Amniotic stem cell (primary cell): ENCODE measurements around the gene ERCC2.
"Not testable (repeated sequence)": the region's sequence is repeated elsewhere in the genome, so short reads cannot be mapped to it uniquely, and the experiment has no call there.

ENCODE experiments used
- DNase-seq: peaks from one replicate; lab custom pipeline; 2025; lab: John Stamatoyannopoulos, UW

ERCC2 gene

DNA sequence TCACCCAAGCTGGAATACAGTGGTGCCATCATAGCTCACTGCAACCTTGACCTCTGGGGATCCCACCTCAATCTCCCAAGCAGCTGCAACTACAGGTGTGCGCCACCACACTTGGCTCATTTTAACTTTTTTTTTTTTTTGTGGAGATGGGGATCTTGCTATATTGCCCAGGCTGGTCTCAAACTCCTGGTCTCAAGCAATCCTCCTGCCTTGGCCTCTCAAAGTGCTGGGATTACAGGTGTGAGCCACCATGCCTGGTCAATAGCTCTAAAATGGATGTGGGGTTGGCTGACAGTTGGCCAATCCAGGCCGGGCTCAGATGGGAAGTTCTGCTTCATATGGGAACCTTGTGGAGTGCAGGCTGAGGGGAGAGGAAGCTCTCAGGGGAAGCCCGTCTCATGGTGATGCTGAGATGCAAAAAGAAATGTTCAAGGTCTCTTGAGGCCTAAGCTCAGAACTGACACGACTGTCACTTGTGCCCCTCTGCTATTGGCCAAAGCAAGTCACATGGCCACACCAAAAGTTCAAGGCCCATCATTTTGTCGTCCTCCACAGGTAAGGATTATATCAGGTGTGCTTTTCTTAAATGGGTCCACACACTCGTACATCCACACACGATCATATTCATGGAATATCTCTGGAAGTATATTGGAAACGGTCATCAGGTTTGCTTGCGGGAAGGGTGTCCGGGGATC is 36.6 kb downstream of the ERCC2 start:
- no peak for DNase-seq

DNA sequence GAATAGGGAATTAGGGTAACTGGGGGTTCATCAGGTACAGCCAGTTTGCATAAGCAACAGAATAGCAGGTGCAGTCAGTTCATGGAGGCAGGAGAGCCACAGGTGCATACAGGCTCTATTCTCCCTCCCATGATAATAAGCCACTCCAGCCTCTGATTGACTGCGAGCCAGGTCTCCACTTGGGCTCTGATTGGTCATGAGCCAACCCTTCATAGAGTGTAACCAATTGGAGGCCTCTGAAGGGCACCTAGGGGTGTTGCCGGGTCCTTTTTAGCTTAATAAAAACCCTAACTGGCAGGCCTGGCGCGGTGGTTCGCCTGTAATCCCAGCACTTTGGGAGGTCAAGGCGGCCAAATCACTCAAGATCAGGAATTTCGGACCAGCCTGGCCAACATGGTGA is 39.0 kb downstream of the ERCC2 start:
- no peak for DNase-seq

DNA sequence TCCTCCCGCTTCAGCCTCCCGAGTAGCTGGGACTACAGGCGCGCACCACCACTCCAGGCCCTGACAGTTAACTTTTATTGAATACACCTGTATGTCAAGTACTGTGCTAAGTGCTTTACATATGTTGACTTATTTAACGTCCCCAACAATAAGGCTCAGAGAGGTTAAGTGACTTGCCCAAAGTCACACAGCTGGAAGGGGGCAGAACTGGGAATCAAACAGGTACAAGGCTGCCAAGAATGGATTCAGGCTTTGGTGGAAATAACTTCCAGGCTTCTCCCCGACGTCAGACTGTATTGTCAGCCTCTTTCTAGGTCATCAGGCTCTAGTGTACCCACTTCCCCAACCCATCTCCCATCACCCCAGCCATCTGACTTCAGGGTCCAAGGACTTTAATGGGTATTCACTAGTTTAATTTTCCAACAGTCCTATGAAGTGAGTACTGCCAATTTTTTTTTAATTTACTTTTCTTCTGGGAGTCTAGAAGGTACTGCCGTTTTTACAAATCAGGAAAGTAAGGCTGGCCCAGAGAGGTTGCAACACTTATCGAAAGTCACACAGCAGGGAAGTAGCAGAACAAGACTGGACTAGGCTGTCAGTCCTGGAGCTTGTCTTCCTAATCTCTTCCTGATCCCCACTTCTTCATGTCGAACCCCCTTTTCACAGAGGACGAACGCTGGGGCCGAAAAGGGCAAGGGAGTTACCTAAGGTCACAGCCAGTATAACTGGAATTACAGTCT is 42.8 kb downstream of the ERCC2 start:
- DNase-seq: no peak

DNA sequence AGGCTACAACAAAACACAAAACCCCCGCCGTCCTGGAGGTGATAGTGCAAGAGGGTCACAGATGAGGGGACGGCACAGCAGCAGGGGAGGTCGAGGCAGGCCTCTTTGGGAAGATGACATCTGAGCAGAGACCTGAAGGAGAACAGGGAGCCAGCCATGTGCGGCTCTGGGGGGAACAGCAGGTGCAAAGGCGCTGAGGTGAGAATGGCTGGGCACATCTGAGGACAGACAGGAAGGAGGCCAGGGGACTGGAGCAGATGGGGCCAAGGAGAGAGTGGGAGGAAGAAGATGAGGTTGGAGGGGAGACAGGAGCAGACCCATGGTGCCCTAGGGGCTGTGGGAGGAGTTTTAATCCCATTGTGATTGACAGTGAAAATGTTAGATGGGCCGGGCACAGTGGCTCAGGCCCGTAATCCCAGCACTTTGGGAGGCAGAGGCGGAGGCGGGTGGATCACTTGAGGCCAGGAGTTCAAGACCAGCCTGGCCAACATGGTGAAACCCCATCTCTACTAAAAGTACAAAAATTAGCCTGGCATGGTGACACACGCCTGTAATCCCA is 45.9 kb downstream of the ERCC2 start:
- no peak for DNase-seq

DNA sequence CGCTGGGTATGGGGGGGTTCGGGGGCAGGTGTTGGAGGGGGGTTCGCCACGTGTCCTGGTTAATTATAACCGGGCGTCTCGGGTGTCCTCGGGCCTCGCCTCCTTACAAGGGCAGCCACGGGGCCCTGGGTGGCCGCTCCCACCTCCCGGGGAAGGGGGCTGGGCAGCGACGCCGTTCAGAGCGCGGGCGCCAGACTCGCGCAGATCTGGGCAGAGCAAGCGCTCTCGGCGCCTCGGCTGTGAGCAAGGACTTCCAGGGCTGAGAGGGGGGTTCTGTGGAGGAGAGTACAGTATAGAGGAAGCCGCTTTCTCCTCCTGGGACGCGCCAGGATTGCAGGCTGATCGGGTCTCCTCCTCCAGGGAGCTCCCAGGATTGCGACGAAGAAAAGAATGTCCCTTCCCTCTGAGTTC is 46.7 kb downstream of the ERCC2 start:
- DNase-seq: no peak

DNA sequence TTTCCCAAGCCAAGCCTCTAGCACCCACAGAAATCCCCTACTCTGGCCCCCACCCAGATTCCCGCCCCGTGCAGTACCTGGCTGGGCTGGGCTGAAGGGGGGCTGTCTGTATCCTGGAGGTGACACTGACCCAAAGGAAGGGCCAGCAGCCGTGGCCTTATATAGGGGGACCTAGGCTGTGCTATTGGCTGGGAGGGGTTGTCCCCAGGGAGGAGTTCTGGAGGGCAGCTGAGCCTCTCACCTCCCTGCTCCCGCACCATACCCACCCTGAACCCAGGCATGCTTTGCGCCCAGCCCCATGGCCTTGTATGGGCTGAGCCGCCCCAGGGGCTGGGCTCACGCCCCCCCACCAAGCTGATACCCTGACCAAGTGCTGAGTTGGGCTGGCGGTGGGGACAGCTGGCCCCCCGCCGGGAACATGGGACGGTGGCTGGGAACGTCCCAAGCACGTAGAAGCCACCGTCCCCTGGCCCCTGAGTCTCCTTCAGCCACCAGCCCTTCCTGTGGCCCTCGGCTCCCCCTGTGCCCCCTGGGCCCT is 47.6 kb downstream of the ERCC2 start, which contains the start of gene CKM:
CKM (minus strand) TSS at position 132 of the 538 bp plus-strand sequence. CDS start 3,162 bp downstream, outside the sequence.
- DNase-seq: no peak

DNA sequence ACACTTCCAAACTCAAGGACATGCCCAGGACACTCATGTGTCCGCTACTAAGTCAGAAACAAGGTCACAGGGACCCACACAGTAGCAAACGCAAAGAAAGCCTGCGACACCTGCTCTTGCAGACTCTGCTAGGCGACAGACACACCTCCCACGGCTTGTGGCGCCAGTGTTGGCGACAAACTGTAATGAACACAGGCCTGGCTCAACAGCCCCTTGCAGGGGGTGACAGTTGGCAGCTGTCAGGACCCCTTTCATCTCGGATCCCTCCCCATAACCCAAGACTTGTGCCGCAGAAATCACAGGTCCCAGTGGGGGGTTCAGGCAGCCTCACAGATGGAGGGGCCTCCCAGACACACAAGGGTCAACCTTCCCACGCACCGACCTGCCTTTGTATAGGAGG is 48.1 kb downstream of the ERCC2 start:
- DNase-seq: no peak

DNA sequence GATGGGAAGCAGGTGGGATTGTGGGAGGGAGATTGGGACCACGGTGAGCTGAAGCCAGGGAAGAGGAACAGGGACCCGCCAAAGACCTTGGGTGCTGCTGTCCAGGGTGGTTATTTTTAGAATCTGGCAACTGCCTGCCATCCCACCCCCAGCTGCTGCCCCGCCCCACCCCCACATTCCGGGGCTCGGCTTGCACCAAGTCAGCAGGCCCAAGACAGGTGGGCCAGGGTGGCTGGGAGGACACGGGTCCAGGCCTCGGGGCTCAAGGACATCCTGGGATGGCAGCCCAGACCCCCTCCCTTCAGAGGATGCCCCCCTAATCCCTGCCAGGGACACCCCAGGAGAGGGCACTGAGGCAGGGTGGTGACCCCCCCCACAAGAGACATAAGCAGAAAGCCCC is 48.5 kb downstream of the ERCC2 start:
- no peak for DNase-seq

DNA sequence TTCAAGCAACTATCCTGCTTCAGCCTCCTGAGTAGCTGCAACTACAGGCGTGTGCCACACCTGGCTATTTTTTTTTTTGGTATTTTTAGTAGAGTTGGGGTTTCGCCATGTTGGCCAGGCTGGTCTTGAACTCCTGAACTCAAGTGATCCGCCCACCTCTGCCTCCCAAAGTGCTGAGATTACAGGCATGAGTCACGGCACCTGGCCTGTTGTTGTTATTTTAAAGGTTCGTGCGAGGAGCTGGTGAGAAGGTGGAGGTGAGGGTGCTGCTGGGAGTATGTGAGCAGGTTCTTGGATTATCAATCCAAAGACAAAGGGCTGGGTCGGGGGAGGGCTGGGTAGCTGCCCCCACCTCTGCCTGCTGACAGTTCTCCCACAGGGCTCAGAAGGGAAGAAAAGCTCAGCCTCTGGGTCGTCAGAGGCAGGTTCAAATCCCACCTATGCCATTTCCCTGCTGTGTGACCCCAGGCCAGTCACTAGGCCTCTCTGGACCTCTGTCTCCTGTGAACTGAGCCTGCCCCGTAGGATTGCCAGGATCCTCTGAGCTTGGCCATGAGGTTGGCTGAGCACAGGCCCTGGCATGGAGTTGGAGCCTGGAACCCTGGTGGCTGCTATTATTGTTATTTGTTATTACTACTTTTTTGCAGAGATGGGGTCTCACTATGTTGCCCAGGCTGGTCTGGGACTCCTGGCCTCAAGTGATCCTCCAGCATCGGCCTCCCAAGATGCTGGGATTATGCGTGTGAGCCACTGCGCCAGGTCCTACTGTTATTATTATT is 49.2 kb downstream of the ERCC2 start:
- DNase-seq: no peak

DNA sequence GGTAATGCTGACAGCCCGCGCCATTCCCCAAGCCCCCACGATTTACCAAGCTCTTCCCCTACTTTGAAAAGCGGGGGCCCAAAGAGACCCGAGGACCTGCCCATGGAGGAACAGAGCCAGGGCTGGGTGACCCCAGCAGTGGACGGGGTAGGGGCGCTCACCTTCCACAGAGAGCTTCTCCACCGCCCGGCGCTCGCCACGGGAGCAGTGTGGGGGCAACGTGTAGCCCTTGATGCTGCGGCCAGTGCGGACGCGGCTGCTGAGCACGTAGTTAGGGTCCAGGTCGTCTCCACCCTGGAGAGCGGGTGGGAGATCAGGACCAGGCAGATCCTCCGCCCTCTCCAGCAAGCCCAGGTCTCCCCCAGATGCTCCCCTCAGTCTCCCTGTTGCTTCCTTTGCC is 55.1 kb downstream of the ERCC2 start:
- no peak for DNase-seq

DNA sequence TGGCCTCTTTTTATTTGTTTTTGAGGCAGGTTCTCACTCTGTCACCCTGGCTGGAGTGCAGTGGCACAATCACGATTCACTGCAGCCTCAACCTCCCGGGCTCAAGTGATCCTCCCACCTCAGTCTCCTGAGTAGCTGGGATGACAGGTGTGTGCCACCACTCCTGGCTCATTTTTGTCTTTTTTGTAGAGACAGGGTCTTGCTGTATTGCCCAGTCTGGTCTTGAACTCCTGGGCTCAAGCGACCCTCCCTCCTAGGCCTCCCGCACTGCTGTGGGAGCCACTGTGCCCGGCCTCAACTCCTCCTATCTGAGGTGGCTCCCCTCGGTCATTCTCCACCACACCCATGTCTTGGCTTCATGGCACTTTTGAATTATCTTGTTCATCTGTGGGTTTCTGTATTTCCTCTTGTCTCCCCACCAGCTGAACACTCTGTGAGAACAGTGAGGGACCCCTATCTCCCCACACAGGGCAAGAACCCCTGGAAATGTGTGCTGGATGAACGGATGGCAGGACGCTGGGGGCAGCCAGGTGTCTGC is 55.6 kb downstream of the ERCC2 start:
- no peak for DNase-seq

DNA sequence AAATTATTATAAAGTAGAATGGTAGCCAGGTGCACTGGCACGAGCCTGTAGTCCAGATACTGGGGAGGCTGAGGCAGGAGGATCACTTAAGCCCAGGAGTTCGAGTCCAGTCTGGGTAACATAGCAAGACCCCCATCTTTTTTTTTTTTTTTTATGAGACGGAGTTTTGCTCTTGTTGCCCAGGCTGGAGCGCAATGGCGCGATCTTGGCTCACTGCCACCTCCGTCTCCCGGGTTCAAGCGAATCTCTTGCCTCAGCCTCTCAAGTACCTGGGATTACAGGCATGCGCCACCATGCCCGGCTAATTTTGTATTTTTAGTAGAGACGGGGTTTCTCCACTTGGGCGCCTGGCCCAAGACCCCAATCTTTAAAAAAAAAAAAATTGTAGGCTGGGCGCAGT is 58.1 kb downstream of the ERCC2 start:
- not testable (repeated sequence) for DNase-seq

DNA sequence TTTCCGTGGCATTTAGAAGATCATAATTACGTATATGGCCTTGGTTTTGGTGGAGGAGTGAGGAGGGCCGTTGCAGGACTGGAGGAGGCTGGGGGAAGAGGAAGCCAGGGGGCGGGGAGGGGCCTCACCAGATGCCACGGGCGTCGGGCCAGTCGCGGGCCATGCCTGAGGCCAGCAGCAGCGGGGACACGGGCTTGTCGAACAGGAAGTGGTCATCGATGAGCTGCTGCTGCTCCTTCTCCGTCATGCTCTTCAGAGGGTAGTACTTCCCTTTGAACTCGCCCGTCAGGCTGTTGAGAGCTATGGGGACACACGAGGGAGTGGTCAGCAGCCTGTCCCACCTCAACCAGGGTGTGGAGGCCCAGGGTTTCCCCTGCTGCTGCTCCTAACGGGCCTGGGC is 58.8 kb downstream of the ERCC2 start:
- no peak for DNase-seq

DNA sequence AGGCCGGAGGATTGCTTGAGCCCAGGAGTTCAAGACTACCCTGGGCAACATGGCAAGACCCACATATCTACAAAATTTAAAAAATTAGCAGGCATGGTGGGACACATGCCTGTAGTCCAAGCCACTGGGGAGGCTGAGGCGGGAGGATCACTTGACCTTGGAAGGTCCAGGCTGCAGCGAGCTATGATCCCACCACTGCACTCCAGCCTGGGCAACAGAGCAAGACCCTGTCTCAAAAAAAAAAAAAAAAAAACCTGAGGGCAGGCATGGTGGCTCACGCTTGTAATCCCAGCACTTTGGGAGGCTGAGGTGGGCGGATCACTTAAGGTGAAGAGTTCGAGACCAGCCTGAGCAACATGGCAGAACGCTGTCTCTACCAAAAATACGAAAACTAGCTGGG is 61.1 kb downstream of the ERCC2 start:
- not testable (repeated sequence) for DNase-seq

DNA sequence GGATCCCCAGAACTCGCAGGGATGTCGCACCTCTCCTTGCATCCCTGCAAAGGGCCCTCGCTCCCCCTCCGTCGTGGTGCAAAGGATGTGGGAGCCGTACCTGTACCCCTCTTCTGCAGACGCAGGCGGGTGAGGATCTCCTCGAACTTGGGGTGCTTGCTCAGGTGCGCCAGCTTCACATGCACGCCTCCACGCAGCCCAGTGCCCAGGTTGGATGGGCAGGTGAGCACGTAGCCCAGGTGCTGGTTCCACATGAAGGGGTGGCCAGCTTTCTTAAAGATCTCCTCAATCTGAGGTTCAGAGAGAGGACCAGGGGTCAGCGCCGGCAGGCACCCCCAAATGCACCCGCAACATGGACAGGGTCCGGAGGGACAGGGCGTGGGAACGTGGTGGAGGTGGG is 63.0 kb downstream of the ERCC2 start:
- no peak for DNase-seq

DNA sequence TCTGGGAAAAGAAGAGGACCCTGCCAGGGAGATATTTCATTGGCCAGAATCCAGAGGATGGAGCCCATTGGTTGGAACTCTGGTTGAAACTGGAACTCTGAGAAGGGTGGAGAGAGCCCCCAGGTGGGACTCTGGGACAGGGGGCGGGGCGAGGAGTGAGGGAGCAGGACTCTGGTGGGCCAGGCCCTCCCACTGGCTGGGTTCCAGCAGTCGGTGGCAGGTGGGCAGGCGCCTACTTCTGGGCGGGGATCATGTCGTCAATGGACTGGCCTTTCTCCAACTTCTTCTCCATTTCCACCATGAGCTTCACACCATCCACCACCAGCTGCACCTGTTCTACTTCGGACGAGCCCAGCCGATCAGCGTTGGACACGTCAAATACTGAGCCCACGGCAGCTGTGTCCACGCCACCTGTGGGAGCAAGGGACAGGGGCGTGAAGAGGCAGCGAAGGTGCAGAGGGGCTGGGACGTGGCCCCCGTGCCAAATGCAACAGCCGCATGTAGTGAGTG is 63.8 kb downstream of the ERCC2 start:
- no peak for DNase-seq

DNA sequence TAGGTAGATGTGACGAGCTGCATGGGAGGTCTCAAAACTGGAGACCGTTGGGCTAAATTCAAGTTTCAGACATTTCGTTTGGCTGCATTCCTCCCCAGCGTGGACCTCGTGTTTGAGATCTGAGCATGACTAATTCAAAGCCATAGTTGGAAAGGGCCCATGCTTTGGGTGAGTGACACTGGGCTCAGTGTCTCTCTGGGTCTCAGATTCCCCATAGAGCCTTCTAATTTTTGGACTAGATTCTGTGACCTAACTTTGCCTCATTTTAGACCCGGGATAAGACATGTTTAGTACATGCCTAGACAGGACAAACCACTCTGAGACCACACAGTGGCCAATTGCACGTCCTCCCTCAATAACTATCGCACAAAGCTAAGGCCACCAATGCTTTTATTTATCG is 64.3 kb downstream of the ERCC2 start:
- DNase-seq: no peak

DNA sequence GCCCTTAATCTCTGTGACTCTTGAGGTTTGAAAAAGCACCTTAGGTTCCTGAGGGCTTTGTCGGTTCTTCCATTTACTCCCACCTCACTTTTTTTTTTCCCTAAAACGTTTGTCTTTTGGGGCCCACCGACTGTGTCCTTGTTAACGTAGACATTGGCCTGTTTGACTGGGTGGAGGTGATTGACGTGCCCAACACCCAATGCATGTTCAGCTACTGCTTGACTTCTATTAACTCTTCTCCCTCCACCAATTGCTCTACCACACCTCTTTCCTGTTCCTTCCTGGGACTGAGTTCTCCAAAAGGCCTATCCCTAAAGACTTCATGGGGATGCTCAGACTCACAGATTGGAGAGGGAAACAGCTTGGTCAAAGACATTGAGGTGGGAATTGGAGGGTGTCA is 65.0 kb downstream of the ERCC2 start:
- DNase-seq: no peak

DNA sequence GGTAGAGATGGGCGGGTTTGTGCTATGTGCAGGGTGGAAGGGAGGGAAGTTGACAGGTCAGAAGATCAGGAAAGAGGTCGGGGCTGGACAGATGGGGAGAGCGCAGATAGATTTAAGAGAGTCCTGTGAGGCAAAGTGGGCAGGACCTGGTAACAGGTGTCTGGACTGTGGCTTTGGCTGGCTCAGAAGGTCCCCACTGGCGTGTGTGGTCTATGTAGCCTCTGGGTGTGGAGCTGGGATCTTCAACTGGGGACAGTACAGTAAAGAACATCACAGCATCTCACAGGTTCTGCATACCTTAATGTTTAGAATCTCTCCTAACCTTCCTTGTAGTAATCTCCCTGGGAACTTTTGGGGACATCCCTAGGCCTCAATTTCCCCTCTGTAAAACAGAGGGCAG is 65.4 kb downstream of the ERCC2 start:
- no peak for DNase-seq

DNA sequence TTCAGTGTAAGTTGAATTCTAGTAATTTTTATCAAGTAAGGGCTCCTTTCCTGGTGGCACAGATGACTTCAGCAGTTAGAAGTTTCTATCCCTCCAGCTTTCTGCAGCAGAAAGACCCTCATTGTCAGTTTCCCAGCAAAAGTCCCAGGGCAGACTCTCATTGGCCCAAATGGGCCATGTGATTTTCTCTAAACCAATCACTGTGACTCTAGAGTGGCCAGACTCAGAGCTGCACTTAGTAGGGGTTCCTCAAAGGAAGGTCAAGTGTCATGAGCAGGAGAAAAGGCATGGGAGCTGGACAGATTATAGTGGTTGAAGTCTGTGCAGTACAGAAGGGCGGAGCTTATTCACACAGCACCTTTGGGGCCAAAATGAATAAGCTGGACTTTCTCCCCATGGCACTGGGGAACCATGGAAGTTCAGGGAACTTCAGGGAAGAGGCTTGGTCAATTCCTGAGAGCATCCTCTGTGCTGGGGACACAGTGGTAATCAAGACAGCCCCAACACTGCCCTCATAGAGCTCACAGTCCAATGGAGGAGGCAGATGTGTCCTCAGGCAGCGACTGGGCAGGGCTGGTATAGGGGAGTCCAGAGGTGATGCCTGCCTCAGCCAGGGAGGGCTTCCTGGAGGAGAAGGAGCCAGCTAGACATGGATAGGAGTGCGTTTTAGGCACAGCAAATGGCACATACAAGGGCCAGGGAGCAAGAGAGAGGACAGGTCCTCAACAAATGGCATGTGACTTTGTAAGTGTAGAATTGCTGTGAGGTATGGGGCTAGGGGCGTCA is 66.0 kb downstream of the ERCC2 start:
- no peak for DNase-seq
